GM12878 (cell line): ENCODE results near the gene CHD9. TPM values are rescaled to one million over a fixed set of nuclear protein-coding genes. Genes with fewer than 3 reads are reported as not detected.

Source experiments
- ATAC-seq: fragments of 200-7000 bp; cut with Tn5 transposase; 3 replicates; pipeline ENCODE4 v1.9.1; 2020; ENCODE audit warnings: mild to moderate bottlenecking, moderate library complexity
- BruUV-seq: library from RNA; stranded (reverse); fragments of 400-500 nt; replicated peaks from 2 replicates; lab custom pipeline; 2021; lab: Mats Ljungman, UMichigan
- CTCF ChIA-PET: fragments of 300-600 bp; sonication (Branson Sonifier 250); formaldehyde crosslinking; extraction: SDS; loops from one replicate; lab custom pipeline; 2021; ENCODE audit warnings: inconsistent platforms; lab: Yijun Ruan, JAX
- POLR2A ChIA-PET: fragments of 350-600 bp; formaldehyde crosslinking; extraction: SDS; loops from one replicate; lab custom pipeline; 2021; ENCODE audit warnings: inconsistent platforms; lab: Charles Lee
- RAD21 ChIA-PET: fragments of 300-600 bp; sonication (Branson Sonifier 250); formaldehyde crosslinking; loops from one replicate; lab custom pipeline; 2023; ENCODE audit warnings: antibody characterized with exemption; ENCODE audit not compliant: unreplicated experiment; lab: Charles Lee
- SMC1A ChIA-PET: fragments of 300-600 bp; sonication (Branson Sonifier 250); formaldehyde crosslinking; loops from one replicate; lab custom pipeline; 2023; ENCODE audit not compliant: unreplicated experiment, uncharacterized antibody; lab: Charles Lee
- DNase-seq: peaks from one replicate; pipeline ENCODE4 v3.0.0-alpha.2; 2011; ENCODE audit warnings: low read depth, low spot score
- FAIRE-seq: peaks from 3 replicates; lab custom pipeline; 2011; peaks lifted over from hg19 to GRCh38; lab: Jason Lieb, UNC
- H2AFZ ChIP-seq: 2 replicates; pipeline ENCODE4 v1.6.0; 2011; ENCODE audit warnings: low read depth, low read length, control low read depth; ENCODE audit not compliant: control insufficient read depth
- H3K27ac ChIP-seq: 2 replicates; pipeline ENCODE4 v1.5.1; 2011; ENCODE audit warnings: control low read depth; ENCODE audit not compliant: control insufficient read depth, insufficient read depth
- H3K27me3 ChIP-seq, 2 experiments: replicated peaks in 1 of 2; 2 replicates each; pipeline versions ENCODE4 v1.6.0 to v1.6.1; 2011; ENCODE audit warnings: low read length in 1 of 2; ENCODE audit not compliant: control insufficient read depth in 2 of 2, insufficient read depth in 2 of 2
- H3K36me3 ChIP-seq, 2 experiments: 2 replicates each; pipeline ENCODE4 v1.5.1; 2011; ENCODE audit warnings: low read length in 1 of 2; ENCODE audit not compliant: control insufficient read depth in 2 of 2, insufficient read depth in 2 of 2
- H3K4me1 ChIP-seq: 2 replicates; pipeline ENCODE4 v1.6.1; 2011; ENCODE audit warnings: mild to moderate bottlenecking, low read length, moderate library complexity, mixed read lengths; ENCODE audit not compliant: control insufficient read depth, insufficient read depth
- H3K4me2 ChIP-seq: 2 replicates; pipeline ENCODE4 v1.6.0; 2011; ENCODE audit warnings: control low read depth; ENCODE audit not compliant: control insufficient read depth, insufficient read depth
- H3K4me3 ChIP-seq: fragments of 200-600 bp; sonication (generic); 2 replicates; pipeline ENCODE4 v1.5.1; 2016
- H3K79me2 ChIP-seq: 2 replicates; pipeline ENCODE4 v1.6.0; 2011; ENCODE audit warnings: low read length; ENCODE audit not compliant: control insufficient read depth, insufficient read depth
- H3K9ac ChIP-seq: 2 replicates; pipeline ENCODE4 v1.8.0; 2011; ENCODE audit warnings: low read length, control low read depth, mixed read lengths; ENCODE audit not compliant: control insufficient read depth, insufficient read depth
- H3K9me3 ChIP-seq: replicated peaks from 3 replicates; pipeline ENCODE4 v1.5.1; 2011; ENCODE audit warnings: mild to moderate bottlenecking, low read length; ENCODE audit not compliant: control insufficient read depth, insufficient read depth
- H4K20me1 ChIP-seq: 2 replicates; pipeline ENCODE4 v1.6.0; 2011; ENCODE audit not compliant: control insufficient read depth, insufficient read depth
- BCL3 ChIP-seq: IDR thresholded peaks from 2 replicates; pipeline ENCODE4 v1.6.1; 2011; ENCODE audit warnings: borderline replicate concordance, low read depth, mild to moderate bottlenecking, moderate library complexity, low read length; ENCODE audit not compliant: insufficient read depth, poor library complexity, severe bottlenecking
- CREB1 ChIP-seq: IDR thresholded peaks from 2 replicates; pipeline ENCODE4 v1.6.1; 2012; ENCODE audit warnings: low read depth, mild to moderate bottlenecking, inconsistent platforms
- ELK1 ChIP-seq: IDR thresholded peaks from 2 replicates; pipeline ENCODE4 v1.6.1; 2012; ENCODE audit warnings: low read depth, low read length, improper control_type of control experiment
- GABPA ChIP-seq: IDR thresholded peaks from 2 replicates; pipeline ENCODE4 v1.6.1; 2014; ENCODE audit warnings: antibody characterized with exemption, low read depth, mild to moderate bottlenecking, inconsistent platforms
- MAX ChIP-seq: IDR thresholded peaks from 2 replicates; pipeline ENCODE4 v1.6.1; 2012; ENCODE audit warnings: low read depth, low read length, improper control_type of control experiment
- NFYB ChIP-seq: IDR thresholded peaks from 2 replicates; pipeline ENCODE4 v1.6.1; 2011; ENCODE audit warnings: low read depth, mild to moderate bottlenecking, low read length, improper control_type of control experiment, moderate library complexity; ENCODE audit not compliant: insufficient read depth
- NKRF ChIP-seq: fragments of 450-650 bp; conservative IDR thresholded peaks from 2 replicates; pipeline ENCODE4 v1.6.1; 2017; ENCODE audit warnings: mild to moderate bottlenecking, moderate library complexity
- NR2C2 ChIP-seq: IDR thresholded peaks from 2 replicates; pipeline ENCODE4 v1.6.1; 2011; ENCODE audit warnings: borderline replicate concordance, low read depth; ENCODE audit not compliant: control insufficient read depth, insufficient read length
- PML ChIP-seq: IDR thresholded peaks from 2 replicates; pipeline ENCODE4 v1.6.1; 2012; ENCODE audit warnings: low read length, inconsistent platforms
- SMC3 ChIP-seq: IDR thresholded peaks from 2 replicates; pipeline ENCODE4 v1.6.1; 2011; ENCODE audit warnings: low read length, improper control_type of control experiment, borderline replicate concordance
- in situ Hi-C: fragments of 300-500 bp; cut with MboI; formaldehyde crosslinking; loops from 9 replicates; pipeline ENCODE4 v1.14.3; 2018; ENCODE audit warnings: mixed read lengths
- intact Hi-C: fragments of 100-400 bp; cut with micrococcal nuclease; formaldehyde crosslinking; loops from one replicate; pipeline ENCODE4 v1.14.2; 2022; ENCODE audit not compliant: unreplicated experiment
- polyA plus RNA-seq, 11 experiments: library from polyadenylated mRNA; depleted of rRNA in 4 of 11; unstranded in 6 of 11; stranded (reverse) in 5 of 11; fragments of >200 nt; fragmentation: Nextera tagmentation in 4 of 11; fragmentation: Illumina TruSeq in 1 of 11; extraction: Ambion mirVana in 4 of 11; extraction: Trizol in 1 of 11; gene quantifications; 1 replicate in 1 of 11; 2 replicates in 10 of 11; pipeline versions ENCODE4 v1.2.1 to v1.2.3, GENCODE V29; 2011 to 2016; ENCODE audit warnings: inconsistent platforms in 2 of 11, missing spikeins in 2 of 11, low read depth in 1 of 11
- total RNA-seq, 4 experiments: library from RNA; depleted of rRNA in 3 of 4; stranded (reverse); fragments of >200 nt in 3 of 4; fragmentation: Illumina TruSeq in 1 of 4; extraction: Trizol in 1 of 4; gene quantifications; 2 replicates each; pipeline versions ENCODE4 v1.2.1 to v1.2.3, GENCODE V29; 2013 to 2021
- TF ChIP-seq, protein P1 (sequence below): fragments of 450-650 bp; formaldehyde crosslinking; IDR thresholded peaks from 2 replicates; pipeline ENCODE4 v1.5.0; 2022; ENCODE audit warnings: mild to moderate bottlenecking, missing genetic modification characterization
- TF ChIP-seq, protein P2 (sequence below): IDR thresholded peaks from 2 replicates; pipeline ENCODE4 v1.6.1; 2011; ENCODE audit warnings: low read depth, low read length, improper control_type of control experiment, borderline replicate concordance
- TF ChIP-seq, protein P3 (sequence below): fragments of 150-350 bp; IDR thresholded peaks from 2 replicates; pipeline ENCODE4 v1.6.1; 2014; ENCODE audit warnings: mild to moderate bottlenecking, low read depth, low read length

Gene CHD9
- total and polyA plus RNA-seq, 10 of the 15 experiments (the other 5 are each of a cell fraction or from before 2014, with no cell fraction given), result 29.2 to 95.7 (median 54.3) TPM

DNA sequence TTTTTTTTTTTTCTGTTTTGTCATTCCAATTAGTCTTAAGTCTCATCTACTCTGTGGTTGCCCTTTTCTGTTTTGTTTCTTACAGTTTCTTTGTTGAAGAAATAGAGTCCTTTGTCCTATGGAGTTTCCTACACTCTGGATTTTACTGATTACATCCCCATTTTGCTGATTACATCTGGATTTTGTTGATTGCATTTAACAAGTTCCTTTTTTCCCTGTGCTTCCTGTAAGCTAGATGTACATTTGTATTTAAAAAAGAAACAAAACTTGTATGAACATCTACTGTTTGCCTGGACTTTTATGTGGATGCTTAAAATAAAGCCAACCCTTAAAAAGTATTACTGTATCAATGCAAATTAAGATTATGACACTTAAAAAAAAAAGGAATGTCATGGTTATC is 147.6 kb downstream of the CHD9 start:
- POLR2A ChIA-PET, result interaction anchor here (0.9 kb wide), 1 partner anchor 14 kb away, joined by 3 read pairs; no protein-coding TSS in a partner anchor
- Histone ChIP-seq H3K27me3 (no peaks in the 10 kb centered on the region), H4K20me1 (no peaks in the 10 kb centered on the region), H3K36me3 (peaks cover 0 to 3% of the 10 kb centered on the region in 2 experiments; a peak in 1 of 4 replicates), H3K9me3 (no peaks in the 10 kb centered on the region; the same call in 2 of the 3 replicates), H3K79me2 (peaks cover 11% of the 10 kb centered on the region), H3K4me2 (no peak overlapping the region), H3K4me3 (no peak overlapping the region), H2AFZ (no peak overlapping the region), H3K9ac (no peak overlapping the region), H3K27ac (no peak overlapping the region), H3K4me1 (no peaks in the 10 kb centered on the region)
- intact Hi-C loops, result no loop called here
- BruUV-seq, result no TSS peak
- in situ Hi-C loops, result no loop called here
- no peak for DNase-seq
- no peak for FAIRE-seq
- RAD21 ChIA-PET, result no interaction called here
- CTCF ChIA-PET, result interaction anchor here (1.2 to 1.4 kb wide), 3 partner anchors 68 to 148 kb away, joined by 3 to 5 read pairs (median 3); partner anchors contain the start of gene CHD9
- SMC1A ChIA-PET, result no interaction called here
- ATAC-seq, result no peak
- no peak for TF ChIP-seq MAX
- TF ChIP-seq NR2C2, result no peak
- no peak for TF ChIP-seq ELK1
- TF ChIP-seq SMC3, result no peak
- no peak for TF ChIP-seq NKRF
- TF ChIP-seq CREB1, result no peak
- TF ChIP-seq, protein P1, sequence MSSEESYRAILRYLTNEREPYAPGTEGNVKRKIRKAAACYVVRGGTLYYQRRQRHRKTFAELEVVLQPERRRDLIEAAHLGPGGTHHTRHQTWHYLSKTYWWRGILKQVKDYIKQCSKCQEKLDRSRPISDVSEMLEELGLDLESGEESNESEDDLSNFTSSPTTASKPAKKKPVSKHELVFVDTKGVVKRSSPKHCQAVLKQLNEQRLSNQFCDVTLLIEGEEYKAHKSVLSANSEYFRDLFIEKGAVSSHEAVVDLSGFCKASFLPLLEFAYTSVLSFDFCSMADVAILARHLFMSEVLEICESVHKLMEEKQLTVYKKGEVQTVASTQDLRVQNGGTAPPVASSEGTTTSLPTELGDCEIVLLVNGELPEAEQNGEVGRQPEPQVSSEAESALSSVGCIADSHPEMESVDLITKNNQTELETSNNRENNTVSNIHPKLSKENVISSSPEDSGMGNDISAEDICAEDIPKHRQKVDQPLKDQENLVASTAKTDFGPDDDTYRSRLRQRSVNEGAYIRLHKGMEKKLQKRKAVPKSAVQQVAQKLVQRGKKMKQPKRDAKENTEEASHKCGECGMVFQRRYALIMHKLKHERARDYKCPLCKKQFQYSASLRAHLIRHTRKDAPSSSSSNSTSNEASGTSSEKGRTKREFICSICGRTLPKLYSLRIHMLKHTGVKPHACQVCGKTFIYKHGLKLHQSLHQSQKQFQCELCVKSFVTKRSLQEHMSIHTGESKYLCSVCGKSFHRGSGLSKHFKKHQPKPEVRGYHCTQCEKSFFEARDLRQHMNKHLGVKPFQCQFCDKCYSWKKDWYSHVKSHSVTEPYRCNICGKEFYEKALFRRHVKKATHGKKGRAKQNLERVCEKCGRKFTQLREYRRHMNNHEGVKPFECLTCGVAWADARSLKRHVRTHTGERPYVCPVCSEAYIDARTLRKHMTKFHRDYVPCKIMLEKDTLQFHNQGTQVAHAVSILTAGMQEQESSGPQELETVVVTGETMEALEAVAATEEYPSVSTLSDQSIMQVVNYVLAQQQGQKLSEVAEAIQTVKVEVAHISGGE (CRISPR knock-in tag), result no peak
- TF ChIP-seq, protein P2, sequence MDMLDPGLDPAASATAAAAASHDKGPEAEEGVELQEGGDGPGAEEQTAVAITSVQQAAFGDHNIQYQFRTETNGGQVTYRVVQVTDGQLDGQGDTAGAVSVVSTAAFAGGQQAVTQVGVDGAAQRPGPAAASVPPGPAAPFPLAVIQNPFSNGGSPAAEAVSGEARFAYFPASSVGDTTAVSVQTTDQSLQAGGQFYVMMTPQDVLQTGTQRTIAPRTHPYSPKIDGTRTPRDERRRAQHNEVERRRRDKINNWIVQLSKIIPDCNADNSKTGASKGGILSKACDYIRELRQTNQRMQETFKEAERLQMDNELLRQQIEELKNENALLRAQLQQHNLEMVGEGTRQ, result no peak
- no peak for TF ChIP-seq PML
- TF ChIP-seq NFYB, result no peak
- TF ChIP-seq, protein P3, sequence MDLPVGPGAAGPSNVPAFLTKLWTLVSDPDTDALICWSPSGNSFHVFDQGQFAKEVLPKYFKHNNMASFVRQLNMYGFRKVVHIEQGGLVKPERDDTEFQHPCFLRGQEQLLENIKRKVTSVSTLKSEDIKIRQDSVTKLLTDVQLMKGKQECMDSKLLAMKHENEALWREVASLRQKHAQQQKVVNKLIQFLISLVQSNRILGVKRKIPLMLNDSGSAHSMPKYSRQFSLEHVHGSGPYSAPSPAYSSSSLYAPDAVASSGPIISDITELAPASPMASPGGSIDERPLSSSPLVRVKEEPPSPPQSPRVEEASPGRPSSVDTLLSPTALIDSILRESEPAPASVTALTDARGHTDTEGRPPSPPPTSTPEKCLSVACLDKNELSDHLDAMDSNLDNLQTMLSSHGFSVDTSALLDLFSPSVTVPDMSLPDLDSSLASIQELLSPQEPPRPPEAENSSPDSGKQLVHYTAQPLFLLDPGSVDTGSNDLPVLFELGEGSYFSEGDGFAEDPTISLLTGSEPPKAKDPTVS, result no peak
- no peak for TF ChIP-seq BCL3
- TF ChIP-seq GABPA, result no peak
